ENCODE results near the gene UIMC1.

Gene UIMC1

GRCh38 chr5:176886336-176887251, 120.0 kb downstream of the UIMC1 start:
- Mint-ChIP-seq H3K9me3 (no peaks in the 10 kb centered on the region), H3K4me3 (no peak overlapping the region), H3K4me1 (no peaks in the 10 kb centered on the region), H3K27me3 (peaks cover 8% of the 10 kb centered on the region), H3K36me3 (no peaks in the 10 kb centered on the region), H3K27ac (no peak overlapping the region)
- no peak for ATAC-seq (ENCODE audit: low read depth)
- DNase-seq (ENCODE audit: low spot score in 2 of 2) = no peak

- Mint-ChIP-seq H3K27me3 (peaks cover 7% of the 10 kb centered on the region), H3K36me3 (no peaks in the 10 kb centered on the region), H3K27ac (peak overlapping the region; percentile 5), H3K4me1 (no peaks in the 10 kb centered on the region), H3K9me3 (no peaks in the 10 kb centered on the region), H3K4me3 (no peak overlapping the region)
- ATAC-seq (ENCODE audit: low read depth) = no peak
- no peak for DNase-seq (ENCODE audit: low spot score in 2 of 2)
These were observed 122.0 kb downstream of the UIMC1 start for GRCh38 chr5:176884571-176884890.

- no peaks in the 10 kb centered on the region for H3K9me3 Mint-ChIP-seq
- DNase-seq (ENCODE audit: low spot score in 2 of 2) (no peak), ATAC-seq (ENCODE audit: low read depth) (no peak)
- H3K4me3 Mint-ChIP-seq = no peak overlapping the region
- H3K4me1 Mint-ChIP-seq = no peaks in the 10 kb centered on the region
- H3K36me3 Mint-ChIP-seq = no peaks in the 10 kb centered on the region
- peaks cover 7% of the 10 kb centered on the region for H3K27me3 Mint-ChIP-seq
- no peak overlapping the region for H3K27ac Mint-ChIP-seq
These were observed 122.6 kb downstream of the UIMC1 start for GRCh38 chr5:176883700-176884570.

GRCh38 chr5:176882567-176882903, 124.0 kb downstream of the UIMC1 start:
- no peaks in the 10 kb centered on the region for H3K4me1 Mint-ChIP-seq
- H3K27me3 Mint-ChIP-seq = peaks cover 13% of the 10 kb centered on the region
- ATAC-seq (ENCODE audit: low read depth) (no peak), DNase-seq (ENCODE audit: low spot score in 2 of 2) (no peak)
- H3K4me3 Mint-ChIP-seq = no peak overlapping the region
- no peaks in the 10 kb centered on the region for H3K36me3 Mint-ChIP-seq
- H3K9me3 Mint-ChIP-seq = no peaks in the 10 kb centered on the region
- no peak overlapping the region for H3K27ac Mint-ChIP-seq

GRCh38 chr5:176881816-176882566, 124.6 kb downstream of the UIMC1 start:
- peaks cover 13% of the 10 kb centered on the region for H3K27me3 Mint-ChIP-seq
- ATAC-seq (ENCODE audit: low read depth) (no peak), DNase-seq (ENCODE audit: low spot score in 2 of 2) (no peak)
- no peak overlapping the region for H3K4me3 Mint-ChIP-seq
- no peaks in the 10 kb centered on the region for H3K4me1 Mint-ChIP-seq
- H3K27ac Mint-ChIP-seq = no peak overlapping the region
- H3K36me3 Mint-ChIP-seq = no peaks in the 10 kb centered on the region
- no peaks in the 10 kb centered on the region for H3K9me3 Mint-ChIP-seq

GRCh38 chr5:176881021-176881749, 125.4 kb downstream of the UIMC1 start:
- no peaks in the 10 kb centered on the region for H3K36me3 Mint-ChIP-seq
- H3K4me3 Mint-ChIP-seq = no peak overlapping the region
- ATAC-seq (ENCODE audit: low read depth) (no peak), DNase-seq (ENCODE audit: low spot score in 2 of 2) (no peak)
- no peak overlapping the region for H3K27ac Mint-ChIP-seq
- peaks cover 16% of the 10 kb centered on the region for H3K27me3 Mint-ChIP-seq
- H3K4me1 Mint-ChIP-seq = no peaks in the 10 kb centered on the region
- H3K9me3 Mint-ChIP-seq = no peaks in the 10 kb centered on the region

GRCh38 chr5:176880366-176881020, 126.1 kb downstream of the UIMC1 start:
- H3K9me3 Mint-ChIP-seq = no peaks in the 10 kb centered on the region
- H3K27me3 Mint-ChIP-seq = peaks cover 20% of the 10 kb centered on the region
- no peak overlapping the region for H3K4me3 Mint-ChIP-seq
- no peaks in the 10 kb centered on the region for H3K36me3 Mint-ChIP-seq
- ATAC-seq (ENCODE audit: low read depth) (no peak), DNase-seq (ENCODE audit: low spot score in 2 of 2) (no peak)
- no peaks in the 10 kb centered on the region for H3K4me1 Mint-ChIP-seq
- H3K27ac Mint-ChIP-seq = no peak overlapping the region

- H3K4me1 Mint-ChIP-seq = no peaks in the 10 kb centered on the region
- no peaks in the 10 kb centered on the region for H3K36me3 Mint-ChIP-seq
- H3K4me3 Mint-ChIP-seq = no peak overlapping the region
- DNase-seq (ENCODE audit: low spot score in 2 of 2) (no peak), ATAC-seq (ENCODE audit: low read depth) (no peak)
- H3K9me3 Mint-ChIP-seq = no peaks in the 10 kb centered on the region
- peaks cover 23% of the 10 kb centered on the region for H3K27me3 Mint-ChIP-seq
- H3K27ac Mint-ChIP-seq = no peak overlapping the region
These were observed 126.8 kb downstream of the UIMC1 start for GRCh38 chr5:176879663-176880361.

GRCh38 chr5:176878906-176879662, 127.5 kb downstream of the UIMC1 start:
- H3K27ac Mint-ChIP-seq = no peak overlapping the region
- no peaks in the 10 kb centered on the region for H3K4me1 Mint-ChIP-seq
- H3K36me3 Mint-ChIP-seq = no peaks in the 10 kb centered on the region
- H3K27me3 Mint-ChIP-seq = peaks cover 23% of the 10 kb centered on the region
- ATAC-seq (ENCODE audit: low read depth) = no peak
- no peaks in the 10 kb centered on the region for H3K9me3 Mint-ChIP-seq
- no peak overlapping the region for H3K4me3 Mint-ChIP-seq
- DNase-seq (ENCODE audit: low spot score in 2 of 2) = no peak

- H3K4me1 Mint-ChIP-seq = peaks cover 2% of the 10 kb centered on the region
- no peak for ATAC-seq (ENCODE audit: low read depth)
- H3K36me3 Mint-ChIP-seq = no peaks in the 10 kb centered on the region
- no peak overlapping the region for H3K27ac Mint-ChIP-seq
- no peaks in the 10 kb centered on the region for H3K9me3 Mint-ChIP-seq
- no peak for DNase-seq (ENCODE audit: low spot score in 2 of 2)
- no peak overlapping the region for H3K4me3 Mint-ChIP-seq
- peaks cover 23% of the 10 kb centered on the region for H3K27me3 Mint-ChIP-seq
These were observed 128.1 kb downstream of the UIMC1 start for GRCh38 chr5:176878463-176878862.

GRCh38 chr5:176877793-176878331, 128.7 kb downstream of the UIMC1 start:
- H3K4me1 Mint-ChIP-seq = peaks cover 5% of the 10 kb centered on the region
- peaks cover 23% of the 10 kb centered on the region for H3K27me3 Mint-ChIP-seq
- DNase-seq (ENCODE audit: low spot score in 2 of 2) (no peak), ATAC-seq (ENCODE audit: low read depth) (no peak)
- no peak overlapping the region for H3K4me3 Mint-ChIP-seq
- H3K36me3 Mint-ChIP-seq = no peaks in the 10 kb centered on the region
- peaks cover 4% of the 10 kb centered on the region for H3K9me3 Mint-ChIP-seq
- H3K27ac Mint-ChIP-seq = no peak overlapping the region
